Ovary (tissue), 9 donors: ENCODE results near the gene COL27A1. TPM values are rescaled to one million over a fixed set of nuclear protein-coding genes. Genes with fewer than 3 reads are reported as not detected.

Experiments used
- DNase-seq, 5 donors: peaks; one replicate each; pipeline ENCODE4 v3.0.0-alpha.2; 2019 to 2020
- H3K27ac ChIP-seq, 2 donors: fragments of 200-600 bp; one replicate each; pipeline versions ENCODE4 v1.5.1 to v1.8.0; 2019 to 2022
- H3K27me3 ChIP-seq: fragments of 200-600 bp; one replicate; pipeline ENCODE4 v1.8.0; 2022
- H3K36me3 ChIP-seq: fragments of 200-600 bp; sonication (generic); one replicate; pipeline ENCODE4 v1.5.1; 2019
- H3K4me1 ChIP-seq: one replicate; pipeline ENCODE4 v1.8.1; 2013; ENCODE audit warnings: mild to moderate bottlenecking, moderate library complexity; ENCODE audit not compliant: insufficient read depth
- H3K4me3 ChIP-seq: fragments of 200-600 bp; sonication (generic); one replicate; pipeline ENCODE4 v1.5.1; 2017
- H3K9me3 ChIP-seq, 2 donors: fragments of 200-600 bp in 1 of 2; sonication (generic) in 1 of 2; one replicate each; pipeline versions ENCODE4 v1.5.1 to v1.8.1; 2013 to 2019; ENCODE audit warnings: mild to moderate bottlenecking in 1 of 2, moderate library complexity in 1 of 2
- EP300 ChIP-seq: sonication (generic); formaldehyde crosslinking; IDR thresholded peaks from one replicate; pipeline ENCODE4 v1.6.1; 2017; ENCODE audit warnings: antibody characterized with exemption
- POLR2A ChIP-seq: fragments of 450-650 bp; IDR thresholded peaks from one replicate; pipeline ENCODE4 v1.6.1; 2017; ENCODE audit warnings: antibody characterized with exemption, mild to moderate bottlenecking, moderate library complexity
- WGBS, 3 donors: extraction: QIAGEN DNeasy Blood & Tissue Kit in 1 of 3; methylation state at CpG; one replicate each; pipeline versions ENCODE4 v1.1.5 to v1.1.7; 2013 to 2017; 5-methylcytosine and 5-hydroxymethylcytosine counted together
- intact Hi-C, 4 donors: fragments of 100-400 bp; cut with DNase I; formaldehyde crosslinking; loops; one replicate each; pipeline versions ENCODE4 v1.11.0 to v1.15.1; 2022 to 2023
- polyA plus RNA-seq, 2 donors: library from polyadenylated mRNA; stranded (reverse); fragments of 200-250 nt in 1 of 2; fragments of 350-450 nt in 1 of 2; fragmentation: Illumina TruSeq in 1 of 2; extraction: RNeasy Lipid Tissue Mini Kit (QIAGEN cat#74804) in 1 of 2; gene quantifications; one replicate each; pipeline ENCODE4 v1.2.3, GENCODE V29; 2013 to 2014
- total RNA-seq, 7 donors: library from RNA; depleted of rRNA in 2 of 7; stranded (reverse); fragments of >200 nt in 2 of 7; fragmentation: NEBNext Ultra II Directional in 3 of 7; extraction: Animal tissue kit (Norgen Biotek cat#: 25700) in 3 of 7; gene quantifications; one replicate each; pipeline versions ENCODE4 v1.1.0 to v1.2.4, GENCODE V29; 2016 to 2023
- TF ChIP-seq, protein P1 (sequence below), 3 donors: fragments of 450-650 bp in 2 of 3; fragments of 200-600 bp in 1 of 3; IDR thresholded peaks; one replicate each; pipeline versions ENCODE4 v1.5.1 to v1.8.0; 2016 to 2022; ENCODE audit warnings: antibody characterized with exemption in 3 of 3, mild to moderate bottlenecking in 1 of 3
- donor health status: DM: no; HTN: no; CAD: no; lungs with moderate emphysema.
- donor health status: DM: no; HTN: no; CAD: no.
- donor health status: Bipolar disorder and iron deficiency.
- donor health status: DM: yes; HTN: yes; CAD: no.
- donor health status: DM: no; HTN: no; CAD: no.
- donor health status: DM: yes; HTN: yes; CAD: no.

COL27A1 gene
- total and polyA plus RNA-seq, 9 donors, result 5.2 to 91.2 (median 16.8) TPM

GRCh38 chr9:114121227-114122135 lies 33.9 kb upstream of the COL27A1 start:
- no peak overlapping the region for H3K4me3 ChIP-seq
- H3K4me1 ChIP-seq, result peaks cover 2% of the 10 kb centered on the region
- H3K36me3 ChIP-seq, result no peaks in the 10 kb centered on the region
- no peak overlapping the region for H3K27ac ChIP-seq
- no peaks in the 10 kb centered on the region for H3K27me3 ChIP-seq
- no peak for TF ChIP-seq EP300
- DNase-seq, result no peak
- 66 to 71% (median 71%) methylated on average over 16 of the region's 16 CpGs for WGBS, 3 donors
- intact Hi-C loops, result no loop called here
- H3K9me3 ChIP-seq, result no peaks in the 10 kb centered on the region

- intact Hi-C loops, result no loop called here
- 85 to 88% (median 87%) methylated on average over 9 of the region's 9 CpGs for WGBS, 3 donors
These were observed 33.0 kb upstream of the COL27A1 start for GRCh38 chr9:114122136-114123027.

DNA sequence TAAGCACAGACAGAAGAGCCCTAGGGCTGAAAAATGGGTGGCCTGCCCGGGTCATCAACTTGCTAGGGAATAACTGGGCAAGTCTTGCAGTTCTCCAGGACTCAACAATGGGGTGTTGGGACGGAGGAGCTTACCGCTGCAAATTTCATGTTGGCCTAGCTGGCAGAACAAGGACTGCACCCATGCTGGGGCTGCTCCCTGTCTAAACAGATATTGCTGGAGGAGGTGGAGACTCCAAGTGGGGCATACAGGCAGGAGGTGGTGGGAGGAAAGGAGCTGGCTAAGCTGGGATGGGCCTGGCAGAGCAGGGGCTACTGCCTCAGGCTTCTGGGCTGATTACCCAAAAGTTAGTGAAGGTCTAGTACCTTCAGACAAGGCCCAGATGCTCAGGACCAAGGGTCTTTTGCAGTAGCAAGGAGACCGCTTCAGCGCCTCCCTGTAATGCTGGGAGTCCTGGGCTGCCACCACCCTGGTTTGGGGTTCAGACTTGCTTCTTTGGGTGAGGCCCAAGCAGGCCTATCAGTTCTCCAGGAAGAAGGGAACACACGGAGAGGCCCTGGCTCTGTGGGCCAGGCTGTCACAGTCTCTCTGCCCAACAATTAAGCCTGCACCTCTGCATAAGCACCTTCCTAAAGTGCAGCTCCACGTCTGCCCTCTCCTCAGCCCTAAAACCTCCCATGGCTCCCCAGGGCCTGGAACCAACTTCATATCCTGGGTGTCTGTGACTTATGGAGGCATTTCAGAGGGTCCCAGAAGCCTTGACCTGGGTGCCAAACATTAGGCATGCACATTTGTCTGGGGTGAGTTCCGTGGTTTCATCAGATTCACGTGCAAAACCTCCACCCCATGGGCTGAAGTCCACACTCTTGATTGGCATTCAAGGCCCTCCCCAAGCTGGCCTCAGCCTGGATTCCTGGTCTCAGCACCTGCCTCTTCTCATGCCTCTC lies 32.0 kb upstream of the COL27A1 start:
- H3K9me3 ChIP-seq, result no peaks in the 10 kb centered on the region
- no peak for DNase-seq
- intact Hi-C loops, result no loop called here
- WGBS, 3 donors, result 91 to 93% (median 93%) methylated on average over 9 of the region's 9 CpGs
- no peak overlapping the region for H3K27ac ChIP-seq
- TF ChIP-seq POLR2A, result no peak
- TF ChIP-seq, protein P1, sequence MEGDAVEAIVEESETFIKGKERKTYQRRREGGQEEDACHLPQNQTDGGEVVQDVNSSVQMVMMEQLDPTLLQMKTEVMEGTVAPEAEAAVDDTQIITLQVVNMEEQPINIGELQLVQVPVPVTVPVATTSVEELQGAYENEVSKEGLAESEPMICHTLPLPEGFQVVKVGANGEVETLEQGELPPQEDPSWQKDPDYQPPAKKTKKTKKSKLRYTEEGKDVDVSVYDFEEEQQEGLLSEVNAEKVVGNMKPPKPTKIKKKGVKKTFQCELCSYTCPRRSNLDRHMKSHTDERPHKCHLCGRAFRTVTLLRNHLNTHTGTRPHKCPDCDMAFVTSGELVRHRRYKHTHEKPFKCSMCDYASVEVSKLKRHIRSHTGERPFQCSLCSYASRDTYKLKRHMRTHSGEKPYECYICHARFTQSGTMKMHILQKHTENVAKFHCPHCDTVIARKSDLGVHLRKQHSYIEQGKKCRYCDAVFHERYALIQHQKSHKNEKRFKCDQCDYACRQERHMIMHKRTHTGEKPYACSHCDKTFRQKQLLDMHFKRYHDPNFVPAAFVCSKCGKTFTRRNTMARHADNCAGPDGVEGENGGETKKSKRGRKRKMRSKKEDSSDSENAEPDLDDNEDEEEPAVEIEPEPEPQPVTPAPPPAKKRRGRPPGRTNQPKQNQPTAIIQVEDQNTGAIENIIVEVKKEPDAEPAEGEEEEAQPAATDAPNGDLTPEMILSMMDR (IDR thresholded peaks at IDR 0.05), result no peak
- TF ChIP-seq EP300, result no peak
- peaks cover 2% of the 10 kb centered on the region for H3K4me1 ChIP-seq
- H3K4me3 ChIP-seq, result no peak overlapping the region
- H3K36me3 ChIP-seq, result no peaks in the 10 kb centered on the region
- no peaks in the 10 kb centered on the region for H3K27me3 ChIP-seq

More at GRCh38 chr9:114122136-114123027, 33.0 kb upstream of the COL27A1 start:
- Histone ChIP-seq H3K27ac (no peak overlapping the region), H3K9me3 (no peaks in the 10 kb centered on the region), H3K4me3 (no peak overlapping the region), H3K4me1 (peaks cover 2% of the 10 kb centered on the region), H3K27me3 (no peaks in the 10 kb centered on the region), H3K36me3 (no peaks in the 10 kb centered on the region)
- TF ChIP-seq, protein P1 (IDR thresholded peaks at IDR 0.05), result no peak
- no peak for TF ChIP-seq POLR2A
- no peak for TF ChIP-seq EP300
- no peak for DNase-seq

- TF ChIP-seq POLR2A (no peak), EP300 (no peak)
- TF ChIP-seq, protein P1 (IDR thresholded peaks at IDR 0.05), result no peak
- no peaks in the 10 kb centered on the region for H3K9me3 ChIP-seq
- DNase-seq, result no peak
- no peaks in the 10 kb centered on the region for H3K27me3 ChIP-seq
- intact Hi-C loops, result no loop called here
- 44 to 48% (median 45%) methylated on average over 1 of the region's 1 CpG for WGBS, 3 donors
- H3K4me1 ChIP-seq, result peaks cover 2% of the 10 kb centered on the region
- no peak overlapping the region for H3K4me3 ChIP-seq
- H3K27ac ChIP-seq, result no peak overlapping the region
- no peaks in the 10 kb centered on the region for H3K36me3 ChIP-seq
These were observed 31.2 kb upstream of the COL27A1 start for GRCh38 chr9:114124138-114124537.
